GM12878 (cell line): ENCODE data around the gene ARPC1B.

Experiments
- ATF7 ChIP-seq: fragments of 450-650 bp; IDR thresholded peaks from 2 replicates; pipeline ENCODE4 v1.6.1; 2016; ENCODE audit warnings: low read depth, mild to moderate bottlenecking
- CREM ChIP-seq: IDR thresholded peaks from 2 replicates; pipeline ENCODE4 v1.6.1; 2014; ENCODE audit warnings: antibody characterized with exemption, low read depth
- NFIC ChIP-seq: IDR thresholded peaks from 2 replicates; pipeline ENCODE4 v1.6.1; 2012; ENCODE audit warnings: low read depth, mild to moderate bottlenecking, inconsistent platforms, low read length, moderate library complexity
- TAF1 ChIP-seq: IDR thresholded peaks from 2 replicates; pipeline ENCODE4 v1.6.1; 2011; ENCODE audit warnings: mild to moderate bottlenecking, low read depth, low read length, borderline replicate concordance

GRCh38 chr7:99403764-99404163 is 29.2 kb downstream of the ARPC1B start:
- TF ChIP-seq CREM (no peak), TAF1 (no peak), ATF7 (no peak), NFIC (no peak)
